RWPE2 (cell line): ENCODE measurements around the gene SLC25A3.
"Not testable (repeated sequence)": the region's sequence is repeated elsewhere in the genome, so short reads cannot be mapped to it uniquely, and the experiment has no call there.

Experiments used
- ATAC-seq: fragments of 200-7000 bp; cut with Tn5 transposase; 3 replicates; pipeline ENCODE4 v1.9.1; 2021; ENCODE audit warnings: low read depth
- DNase-seq: peaks from one replicate; pipeline ENCODE4 v3.0.0-alpha.2; 2020; ENCODE audit warnings: low spot score
- H3K27ac ChIP-seq: fragments of 450-650 bp; 2 replicates; pipeline ENCODE4 v1.5.1; 2017; ENCODE audit warnings: mild to moderate bottlenecking; ENCODE audit not compliant: poor library complexity, severe bottlenecking
- H3K27me3 ChIP-seq: fragments of 250-450 bp; sonication (Bioruptor Pico); 2 replicates; pipeline ENCODE4 v1.5.1; 2021; ENCODE audit warnings: mild to moderate bottlenecking, moderate library complexity; ENCODE audit not compliant: insufficient read depth, poor library complexity, severe bottlenecking
- H3K36me3 ChIP-seq: fragments of 250-450 bp; sonication (Bioruptor Pico); 2 replicates; pipeline ENCODE4 v1.5.1; 2020; ENCODE audit warnings: low read depth, mild to moderate bottlenecking, moderate library complexity
- H3K4me1 ChIP-seq: fragments of 250-450 bp; sonication (Bioruptor Pico); 2 replicates; pipeline ENCODE4 v1.5.1; 2021; ENCODE audit warnings: mild to moderate bottlenecking, moderate library complexity; ENCODE audit not compliant: insufficient read depth, poor library complexity, severe bottlenecking
- H3K4me3 ChIP-seq: fragments of 250-450 bp; sonication (Bioruptor Pico); 2 replicates; pipeline ENCODE4 v1.5.1; 2021; ENCODE audit warnings: mild to moderate bottlenecking, moderate library complexity; ENCODE audit not compliant: severe bottlenecking
- H3K9me3 ChIP-seq: fragments of 250-450 bp; sonication (Bioruptor Pico); 2 replicates; pipeline ENCODE4 v1.5.1; 2021; ENCODE audit warnings: mild to moderate bottlenecking, moderate library complexity; ENCODE audit not compliant: severe bottlenecking
- TF ChIP-seq, protein P1 (sequence below): fragments of 450-650 bp; IDR thresholded peaks from one replicate; pipeline ENCODE4 v1.5.1; 2017; ENCODE audit warnings: mild to moderate bottlenecking, moderate library complexity; ENCODE audit not compliant: poor library complexity, severe bottlenecking

SLC25A3 gene

DNA sequence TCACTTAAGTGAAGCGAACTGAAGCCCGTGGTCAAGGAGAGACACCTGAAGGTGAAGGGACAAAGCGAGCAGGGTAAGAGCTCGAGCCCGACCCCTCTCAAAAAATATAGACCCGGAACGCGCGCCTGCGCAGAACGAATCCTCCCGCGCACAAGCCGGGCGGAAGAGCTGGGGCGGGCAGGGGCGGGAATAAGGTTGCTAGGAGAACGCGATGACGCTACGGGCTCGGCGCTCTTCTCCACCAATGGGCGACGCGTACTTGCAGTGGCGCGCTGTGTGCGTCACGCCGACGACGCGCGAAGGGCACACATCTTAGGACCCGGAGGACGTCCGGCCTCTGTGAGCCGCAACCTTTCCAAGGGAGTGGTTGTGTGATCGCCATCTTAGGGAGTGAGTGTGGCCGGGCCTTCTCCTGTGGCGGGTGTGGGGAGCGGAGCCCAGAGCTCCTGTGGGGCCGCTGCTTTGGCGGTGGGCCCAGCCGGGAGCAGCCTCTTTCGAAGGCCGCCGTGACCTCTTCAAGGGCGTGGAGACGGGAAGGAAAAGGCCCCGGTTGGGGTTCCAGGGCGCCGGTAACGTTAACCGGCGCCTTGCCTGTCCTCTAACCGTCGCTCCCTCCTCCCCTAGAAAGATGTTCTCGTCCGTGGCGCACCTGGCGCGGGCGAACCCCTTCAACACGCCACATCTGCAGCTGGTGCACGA, at the start of gene SLC25A3:
SLC25A3 (plus strand) TSS at position 336 of the 699 bp plus-strand sequence; CDS start at position 629, 293 bp downstream.
- H3K4me1 ChIP-seq = peaks cover 10% of the 10 kb centered on the region
- DNase-seq = peak; percentile 94
- H3K27me3 ChIP-seq = no peaks in the 10 kb centered on the region
- no peaks in the 10 kb centered on the region for H3K9me3 ChIP-seq
- H3K4me3 ChIP-seq = peak within 1 kb of the TSS; percentile 97
- H3K36me3 ChIP-seq = peaks cover 47% of the 10 kb centered on the region
- TF ChIP-seq, protein P1, sequence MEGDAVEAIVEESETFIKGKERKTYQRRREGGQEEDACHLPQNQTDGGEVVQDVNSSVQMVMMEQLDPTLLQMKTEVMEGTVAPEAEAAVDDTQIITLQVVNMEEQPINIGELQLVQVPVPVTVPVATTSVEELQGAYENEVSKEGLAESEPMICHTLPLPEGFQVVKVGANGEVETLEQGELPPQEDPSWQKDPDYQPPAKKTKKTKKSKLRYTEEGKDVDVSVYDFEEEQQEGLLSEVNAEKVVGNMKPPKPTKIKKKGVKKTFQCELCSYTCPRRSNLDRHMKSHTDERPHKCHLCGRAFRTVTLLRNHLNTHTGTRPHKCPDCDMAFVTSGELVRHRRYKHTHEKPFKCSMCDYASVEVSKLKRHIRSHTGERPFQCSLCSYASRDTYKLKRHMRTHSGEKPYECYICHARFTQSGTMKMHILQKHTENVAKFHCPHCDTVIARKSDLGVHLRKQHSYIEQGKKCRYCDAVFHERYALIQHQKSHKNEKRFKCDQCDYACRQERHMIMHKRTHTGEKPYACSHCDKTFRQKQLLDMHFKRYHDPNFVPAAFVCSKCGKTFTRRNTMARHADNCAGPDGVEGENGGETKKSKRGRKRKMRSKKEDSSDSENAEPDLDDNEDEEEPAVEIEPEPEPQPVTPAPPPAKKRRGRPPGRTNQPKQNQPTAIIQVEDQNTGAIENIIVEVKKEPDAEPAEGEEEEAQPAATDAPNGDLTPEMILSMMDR = no peak
- peak within 1 kb of the TSS; percentile 67 for H3K27ac ChIP-seq
- ATAC-seq = peak; percentile 97

DNA sequence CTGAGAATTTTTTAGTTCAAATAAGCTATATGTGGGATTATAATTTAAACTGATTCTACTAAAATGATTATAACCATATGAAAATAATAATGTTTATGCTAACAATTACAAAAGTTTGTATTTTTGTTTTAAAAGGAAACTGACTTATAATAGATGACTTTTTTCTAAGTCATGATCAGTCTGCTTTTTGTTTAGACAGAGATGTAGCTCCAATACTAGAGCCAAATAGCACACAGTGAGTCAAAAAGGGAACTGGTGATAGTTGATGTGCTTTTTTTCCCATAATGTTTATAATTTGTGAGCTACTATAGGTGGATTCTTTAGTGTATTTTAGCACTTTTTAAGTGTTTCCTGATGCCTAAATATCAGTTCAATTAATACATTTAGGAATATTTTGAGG, 49.8 kb upstream of the SLC25A3 start:
- TF ChIP-seq, protein P1 = no peak
- Histone ChIP-seq H3K27ac (no peak overlapping the region), H3K36me3 (peaks cover 96% of the 10 kb centered on the region), H3K4me1 (no peaks in the 10 kb centered on the region), H3K27me3 (no peaks in the 10 kb centered on the region), H3K4me3 (no peak overlapping the region), H3K9me3 (no peaks in the 10 kb centered on the region)
- DNase-seq (no peak), ATAC-seq (no peak)

DNA sequence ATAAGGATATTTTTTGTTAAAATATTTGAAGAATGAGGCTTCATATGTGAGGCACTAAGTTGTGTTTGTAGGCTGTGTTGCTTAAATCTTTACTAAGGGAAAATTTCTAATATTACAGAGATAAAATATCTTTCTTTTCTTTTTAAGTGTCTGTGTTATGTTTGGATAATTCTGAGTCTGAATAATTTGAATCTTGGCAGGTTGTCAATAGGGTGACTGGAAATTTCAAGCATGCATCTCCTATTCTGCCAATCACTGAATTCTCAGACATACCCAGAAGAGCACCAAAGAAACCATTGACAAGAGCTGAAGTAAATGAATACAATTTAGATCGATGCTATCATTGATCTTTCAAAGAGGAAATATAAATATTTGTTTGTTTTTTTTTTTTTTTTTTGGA, 48.7 kb upstream of the SLC25A3 start:
- no peak for ATAC-seq
- no peak overlapping the region for H3K27ac ChIP-seq
- DNase-seq = no peak

DNA sequence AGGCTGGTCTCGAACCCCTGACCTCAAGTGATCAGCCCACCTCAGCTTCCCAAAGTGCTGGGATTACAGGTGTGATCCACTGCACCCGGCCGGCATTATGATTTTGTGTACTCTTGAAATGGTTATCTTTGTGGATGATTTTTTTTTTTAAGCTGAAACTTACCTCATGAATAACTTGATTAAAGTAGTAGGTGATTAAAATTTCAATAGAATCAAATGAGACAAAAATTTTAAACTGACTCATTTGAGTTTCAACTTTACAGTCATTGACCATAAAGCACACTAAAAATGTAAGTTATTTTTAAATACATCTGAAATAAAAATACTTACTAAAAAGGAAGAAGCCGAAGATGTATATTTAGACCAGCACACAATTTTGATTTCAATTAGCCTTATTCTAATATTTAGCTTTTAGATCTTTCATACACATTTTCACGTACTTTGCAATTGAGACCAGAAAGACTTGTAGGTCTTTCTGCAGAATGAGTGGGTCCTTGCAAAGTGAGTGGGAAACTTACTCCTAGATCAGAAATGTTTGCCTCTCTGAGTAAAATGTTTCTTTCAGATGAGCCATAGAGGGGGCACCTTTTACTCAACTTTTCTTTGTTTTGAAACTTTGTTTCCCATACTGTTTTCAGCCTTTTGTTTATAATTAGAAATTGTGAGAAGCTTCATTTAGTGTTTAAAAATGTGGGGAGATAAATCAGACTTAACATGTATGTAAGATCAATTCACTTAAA, 43.9 kb upstream of the SLC25A3 start:
- Histone ChIP-seq H3K36me3 (peaks cover 67% of the 10 kb centered on the region), H3K27me3 (no peaks in the 10 kb centered on the region), H3K4me3 (no peak overlapping the region), H3K27ac (no peak overlapping the region), H3K4me1 (no peaks in the 10 kb centered on the region), H3K9me3 (no peaks in the 10 kb centered on the region)
- DNase-seq (no peak), ATAC-seq (no peak)
- TF ChIP-seq, protein P1 = no peak

More for the DNA sequence above, 48.7 kb upstream of the SLC25A3 start:
- Histone ChIP-seq H3K27me3 (no peaks in the 10 kb centered on the region), H3K4me1 (no peaks in the 10 kb centered on the region), H3K4me3 (no peak overlapping the region), H3K36me3 (peaks cover 98% of the 10 kb centered on the region), H3K9me3 (no peaks in the 10 kb centered on the region)
- TF ChIP-seq, protein P1 = no peak

DNA sequence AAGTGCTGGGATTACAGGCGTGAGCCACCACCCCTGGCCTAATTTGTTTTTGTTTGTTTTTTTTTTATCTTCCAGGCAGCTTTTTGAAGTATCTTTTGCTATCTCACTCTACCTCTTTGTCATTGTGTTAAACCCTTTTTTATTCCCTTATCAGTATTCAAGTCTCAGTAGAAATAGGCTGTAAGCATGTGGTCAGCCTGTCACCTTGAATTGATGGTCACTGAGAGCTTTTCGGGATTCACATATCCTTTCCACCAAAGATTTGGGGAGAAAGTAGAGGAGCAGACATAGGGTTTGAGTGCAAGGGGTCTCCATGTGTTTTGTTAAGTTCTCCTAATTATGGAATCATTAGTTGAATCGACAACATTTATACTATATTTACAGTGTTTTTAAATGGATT, 41.7 kb upstream of the SLC25A3 start:
- ATAC-seq (no peak), DNase-seq (no peak)
- H3K36me3 ChIP-seq = peaks cover 45% of the 10 kb centered on the region
- no peak overlapping the region for H3K4me3 ChIP-seq
- TF ChIP-seq, protein P1 = no peak
- H3K4me1 ChIP-seq = no peaks in the 10 kb centered on the region
- H3K27me3 ChIP-seq = no peaks in the 10 kb centered on the region
- H3K9me3 ChIP-seq = no peaks in the 10 kb centered on the region
- no peak overlapping the region for H3K27ac ChIP-seq

DNA sequence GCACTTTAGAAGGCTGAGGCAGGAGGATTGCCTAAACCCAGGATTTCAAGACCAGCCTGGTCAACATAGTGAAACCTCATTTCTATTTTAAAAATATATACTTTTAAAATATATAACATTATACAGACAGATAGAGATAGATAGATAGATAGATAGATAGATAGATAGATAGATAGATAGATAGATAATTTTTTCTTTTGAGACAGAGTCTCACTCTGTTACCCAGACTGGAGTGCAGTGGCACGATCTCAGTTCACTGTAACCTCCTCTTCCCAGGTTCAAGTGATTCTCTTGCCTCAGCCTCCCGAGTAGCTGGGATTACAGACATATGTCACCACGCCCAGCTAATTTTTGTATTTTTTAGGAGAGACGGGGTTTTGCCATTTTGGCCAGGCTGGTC, 35.4 kb upstream of the SLC25A3 start:
- not testable (repeated sequence) for H3K27me3 ChIP-seq, ATAC-seq, H3K27ac ChIP-seq, H3K4me3 ChIP-seq, H3K36me3 ChIP-seq, H3K9me3 ChIP-seq, DNase-seq, H3K4me1 ChIP-seq
